A549 treated with Hydrocortisone at 1 μM for 4 hours (cell line): ENCODE measurements around the gene ZNF83. TPM values are rescaled to one million over a fixed set of nuclear protein-coding genes. Genes with fewer than 3 reads are reported as not detected.

Experiments
- total RNA-seq: library from RNA; stranded (reverse); fragments of 200-300 nt; extraction: Qiagen RNA extraction; gene quantifications from 5 replicates; pipeline ENCODE4 v1.2.3, GENCODE V29; 2022

Gene ZNF83
- 0.06 to 0.20 TPM (median 0.11 TPM) in 5 replicates for total RNA-seq

DNA sequence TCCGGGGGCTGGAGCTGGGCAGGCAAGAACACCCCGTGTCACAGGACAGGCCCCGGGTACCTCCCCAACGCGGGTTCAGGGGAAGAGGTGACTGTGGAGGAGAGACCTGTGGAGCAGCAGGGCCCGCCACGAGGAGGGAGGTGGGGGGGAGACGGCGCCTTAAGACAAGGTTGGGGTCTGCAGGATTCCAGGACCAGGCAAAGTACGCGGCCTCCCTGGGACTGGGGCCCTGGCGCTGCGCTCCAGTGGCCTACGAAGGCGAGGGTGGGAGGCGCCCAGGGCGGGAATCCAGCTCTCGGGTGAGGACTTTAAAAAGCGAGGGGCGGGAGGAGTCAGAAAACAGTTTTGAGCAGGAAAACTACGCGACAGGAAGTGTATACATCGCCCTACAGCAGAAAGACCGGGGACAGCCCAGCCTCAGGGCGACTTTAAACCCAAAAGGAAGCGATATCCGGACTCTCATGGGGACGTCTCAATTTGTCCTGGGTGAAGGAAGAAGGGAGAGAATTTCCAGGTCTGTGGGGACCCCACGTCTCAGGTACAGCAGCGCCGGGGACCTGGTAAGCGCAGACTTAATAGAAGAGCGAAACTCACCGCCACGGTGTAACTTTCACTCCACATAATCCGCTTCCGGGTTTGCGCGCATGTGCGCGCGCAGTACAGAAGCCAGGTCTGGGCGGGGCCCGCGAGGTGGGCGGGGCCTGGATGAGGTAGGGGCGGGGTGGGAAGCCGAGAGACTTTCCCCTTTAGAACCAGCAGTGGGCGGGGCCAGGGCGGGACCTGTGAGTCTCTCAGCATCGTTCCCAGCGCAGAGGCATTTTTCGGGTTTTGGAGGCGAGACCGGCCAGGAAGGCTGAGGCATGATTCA is at the start of gene ZNF83:
ZNF83 (minus strand) TSS at position 638 of the 868 bp plus-strand sequence.

DNA sequence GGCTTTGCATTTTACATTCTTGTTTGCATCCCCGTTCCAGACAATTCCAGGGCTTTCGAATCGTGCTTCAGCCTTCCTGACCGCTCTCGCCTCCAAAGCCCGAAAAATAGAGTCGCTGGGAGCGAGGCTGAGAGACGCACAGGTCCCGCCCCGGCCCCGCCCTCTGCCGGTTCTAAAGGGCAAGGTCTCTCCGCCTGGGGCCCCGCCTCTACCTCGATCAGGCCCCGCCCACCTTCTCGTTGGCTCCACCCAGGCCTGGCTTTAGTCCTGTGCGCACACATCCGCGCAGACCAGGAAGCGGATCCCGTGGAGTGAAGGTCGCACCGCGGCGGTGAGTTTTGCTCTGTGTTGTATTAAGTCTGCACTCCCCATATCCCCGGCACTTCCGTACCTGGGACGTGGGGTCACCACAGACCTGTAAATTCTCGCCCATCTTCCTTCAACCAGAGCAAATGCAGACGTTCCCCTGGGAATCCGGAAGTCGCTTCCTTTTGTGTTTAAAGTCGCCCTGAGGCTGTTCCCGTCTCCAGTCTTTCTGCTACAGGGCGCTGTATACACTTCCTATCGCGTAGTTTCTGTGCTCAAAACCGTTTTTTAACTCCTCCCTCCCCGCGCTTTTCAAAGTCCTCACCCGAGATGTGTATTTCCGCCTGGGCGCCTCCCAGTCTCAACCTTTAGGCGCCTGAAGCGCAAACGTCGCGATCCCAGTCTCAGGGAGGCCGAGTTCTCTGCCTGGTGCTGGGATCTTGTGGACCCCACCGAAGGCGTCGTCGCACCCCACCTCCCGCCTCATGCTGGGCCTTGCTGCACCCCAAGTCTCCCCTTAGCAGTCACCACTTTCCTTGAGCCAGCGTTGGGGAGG is 67.9 kb downstream of the ZNF83 start, which contains the start of gene ZNF701:
ZNF701 (plus strand) TSS at position 288 of the 862 bp plus-strand sequence. CDS start 3,861 bp downstream, outside the sequence.

Other genes with a start within 250 kb of the ZNF83 start
- gene ZNF528, start 240.5 kb downstream of the ZNF83 start, total RNA-seq: 0.12 to 0.23 TPM (median 0.16 TPM) in 3 of 5 replicates, not detected in the others
- gene ZNF534, start 209.2 kb downstream of the ZNF83 start, total RNA-seq: not detected in 5 replicates
- not detected in 5 replicates for gene ZNF578, start 184.8 kb downstream of the ZNF83 start, total RNA-seq
- gene ZNF808, start 110.7 kb downstream of the ZNF83 start, total RNA-seq: 0.07 to 0.17 TPM (median 0.11 TPM) in 4 of 5 replicates, not detected in the other
- 0.14 to 0.28 TPM (median 0.20 TPM) in 5 replicates for gene ZNF701, start 68.1 kb downstream of the ZNF83 start, total RNA-seq
- gene ZNF611, start 96.7 kb upstream of the ZNF83 start, total RNA-seq: 2.3 to 4.1 TPM (median 3.1 TPM) in 5 replicates
- 0.06 to 0.29 TPM (median 0.24 TPM) in 5 replicates for gene ZNF600, start 148.4 kb upstream of the ZNF83 start, total RNA-seq
- 0.71 to 1.3 TPM (median 0.83 TPM) in 5 replicates for gene ZNF28, start 183.3 kb upstream of the ZNF83 start, total RNA-seq
- 0.27 to 0.91 TPM (median 0.41 TPM) in 5 replicates for gene ZNF468, start 219.3 kb upstream of the ZNF83 start, total RNA-seq